K562 (cell line): Measurements from ENCODE around the gene IFT27. TPM values are rescaled to one million over a fixed set of nuclear protein-coding genes. Genes with fewer than 3 reads are reported as not detected.

Source experiments
- ATAC-seq: fragments of 200-7000 bp; cut with Tn5 transposase; 3 replicates; pipeline ENCODE4 v1.9.1; 2020; ENCODE audit warnings: moderate library complexity
- BruUV-seq: library from RNA; stranded (reverse); fragments of 400-500 nt; replicated peaks from 2 replicates; lab custom pipeline; 2021; lab: Mats Ljungman, UMichigan
- CTCF ChIA-PET: fragments of 300-600 bp; formaldehyde crosslinking; extraction: SDS; loops from one replicate; lab custom pipeline; 2021; ENCODE audit warnings: low intra/inter-chr PET ratio; lab: Yijun Ruan, JAX
- POLR2A ChIA-PET: fragments of 300-600, 350-650 bp; sonication (Branson Sonifier 250); formaldehyde crosslinking; extraction: SDS; loops from one replicate; lab custom pipeline; 2021; ENCODE audit warnings: antibody characterized with exemption, inconsistent platforms; lab: Yijun Ruan, JAX
- DNase-seq, 4 experiments: peaks; one replicate each; pipeline versions ENCODE4 v3.0.0 to v3.0.0-alpha.2; 2011 to 2018; ENCODE audit warnings: low spot score in 3 of 4, mixed read lengths in 3 of 4; ENCODE audit errors: extremely low read depth in 1 of 4
- FAIRE-seq: peaks from 2 replicates; lab custom pipeline; 2011; peaks lifted over from hg19 to GRCh38; lab: Jason Lieb, UNC
- H2AFZ ChIP-seq: 2 replicates; pipeline ENCODE4 v1.6.0; 2011; ENCODE audit warnings: low read depth, low read length, control low read depth, inconsistent platforms
- H3K27ac ChIP-seq: fragments of 200-600 bp; 3 replicates; pipeline ENCODE4 v1.8.0; 2011; ENCODE audit warnings: low read depth, mild to moderate bottlenecking, control low read depth, inconsistent platforms, low read length, moderate library complexity, mixed read lengths; ENCODE audit errors: extremely low read depth
- H3K27me3 ChIP-seq, 2 experiments: fragments of 300-600 bp in 1 of 2; 2 replicates in 1 of 2; 3 replicates in 1 of 2; pipeline versions ENCODE4 v1.6.0 to v1.8.0; 2011; ENCODE audit warnings: inconsistent platforms in 2 of 2, low read length in 2 of 2, mild to moderate bottlenecking in 1 of 2, mixed read lengths in 1 of 2, moderate library complexity in 1 of 2; ENCODE audit not compliant: control insufficient read depth in 2 of 2, insufficient read depth in 2 of 2
- H3K36me3 ChIP-seq: fragments of 300-600 bp; 3 replicates; pipeline ENCODE4 v1.8.0; 2011; ENCODE audit warnings: mild to moderate bottlenecking, low read length, inconsistent platforms; ENCODE audit not compliant: control insufficient read depth, insufficient read depth
- H3K4me1 ChIP-seq, 2 experiments: fragments of 200-600 bp in 1 of 2; replicated peaks in 1 of 2; 2 replicates in 1 of 2; 3 replicates in 1 of 2; pipeline versions ENCODE4 v1.5.1 to v1.8.0; 2011; ENCODE audit warnings: inconsistent platforms in 2 of 2, low read length in 2 of 2, mild to moderate bottlenecking in 1 of 2, mixed read lengths in 1 of 2, moderate library complexity in 1 of 2; ENCODE audit not compliant: control insufficient read depth in 2 of 2, insufficient read depth in 2 of 2
- H3K4me2 ChIP-seq: 2 replicates; pipeline ENCODE4 v1.6.1; 2011; ENCODE audit warnings: low read length, control low read depth, inconsistent platforms, mixed read lengths; ENCODE audit not compliant: insufficient read depth
- H3K4me3 ChIP-seq: fragments of 200-600 bp; sonication (generic), shearing (Covaris generic); 2 replicates; pipeline ENCODE4 v1.5.1; 2016; ENCODE audit warnings: control low read depth, inconsistent platforms
- H3K79me2 ChIP-seq: fragments of 200-600 bp; 3 replicates; pipeline ENCODE4 v1.8.0; 2011; ENCODE audit warnings: low read length, inconsistent platforms; ENCODE audit not compliant: control insufficient read depth, insufficient read depth
- H3K9ac ChIP-seq, 2 experiments: 2 replicates each; pipeline versions ENCODE4 v1.6.0 to v1.6.1; 2011; ENCODE audit warnings: low read depth in 2 of 2, low read length in 2 of 2, control low read depth in 1 of 2, inconsistent platforms in 1 of 2, mild to moderate bottlenecking in 1 of 2, mixed read lengths in 1 of 2; ENCODE audit not compliant: insufficient read depth in 1 of 2
- H3K9me1 ChIP-seq: one replicate; pipeline ENCODE4 v1.6.0; 2011; ENCODE audit warnings: inconsistent platforms, mild to moderate bottlenecking, low read length, moderate library complexity; ENCODE audit not compliant: control insufficient read depth, insufficient read depth
- H3K9me3 ChIP-seq: replicated peaks from 2 replicates; pipeline ENCODE4 v1.5.1; 2011; ENCODE audit warnings: low read depth, low read length, inconsistent platforms; ENCODE audit not compliant: control insufficient read depth, insufficient read depth
- H4K20me1 ChIP-seq: replicated peaks from 2 replicates; pipeline ENCODE4 v1.6.1; 2011; ENCODE audit warnings: low read length, inconsistent platforms, mixed read lengths; ENCODE audit not compliant: control insufficient read depth, insufficient read depth
- ATF3 ChIP-seq, 2 experiments: fragments of 450-650 bp in 1 of 2; sonication (generic) in 1 of 2; formaldehyde crosslinking in 1 of 2; IDR thresholded peaks in 1 of 2; conservative IDR thresholded peaks in 1 of 2; 2 replicates each; pipeline versions ENCODE4 v1.6.1 to v1.8.1; 2016 to 2023; ENCODE audit warnings: mild to moderate bottlenecking in 2 of 2, moderate library complexity in 2 of 2, inconsistent platforms in 1 of 2, missing genetic modification reagents in 1 of 2
- GTF2F1 ChIP-seq: IDR thresholded peaks from 2 replicates; pipeline ENCODE4 v1.6.1; 2011; ENCODE audit warnings: low read depth, low read length, improper control_type of control experiment
- YY1 ChIP-seq, 3 experiments: IDR thresholded peaks; 2 replicates each; pipeline ENCODE4 v1.6.1; 2011; ENCODE audit warnings: low read length in 2 of 3, mild to moderate bottlenecking in 2 of 3, moderate library complexity in 2 of 3, borderline replicate concordance in 1 of 3, control low read depth in 1 of 3, low read depth in 1 of 3; ENCODE audit not compliant: insufficient read depth in 3 of 3, insufficient replicate concordance in 2 of 3, control insufficient read depth in 1 of 3, insufficient read length in 1 of 3; ENCODE audit errors: extremely low read depth in 1 of 3
- ZNF707 ChIP-seq: fragments of 250-450 bp; sonication (Bioruptor Pico); conservative IDR thresholded peaks from 2 replicates; pipeline ENCODE4 v1.8.0; 2022; ENCODE audit warnings: inconsistent platforms, mild to moderate bottlenecking, moderate library complexity
- WGBS: fragments of 100-300 bp; shearing (Covaris generic); methylation state at CpG from one replicate; pipeline ENCODE4 v1.1.6; 2016; ENCODE audit warnings: low coverage, mixed read lengths; ENCODE audit not compliant: insufficient coverage; ENCODE audit errors: missing lambda C conversion rate; 5-methylcytosine and 5-hydroxymethylcytosine counted together
- in situ Hi-C: fragments of 300-500 bp; cut with MboI; formaldehyde crosslinking; loops from 4 replicates; pipeline ENCODE4 v1.15.0; 2018; ENCODE audit warnings: inconsistent platforms, mixed read lengths
- intact Hi-C: fragments of 100-400 bp; cut with micrococcal nuclease; formaldehyde crosslinking; loops from 2 replicates; pipeline ENCODE4 v1.14.2; 2022
- polyA plus RNA-seq, 8 experiments: library from polyadenylated mRNA; depleted of rRNA in 4 of 8; stranded (reverse) in 5 of 8; unstranded in 3 of 8; fragments of >200 nt; fragmentation: Nextera tagmentation in 2 of 8; fragmentation: Illumina TruSeq in 1 of 8; extraction: Ambion mirVana in 2 of 8; extraction: Trizol in 1 of 8; gene quantifications; 2 replicates each; pipeline versions ENCODE4 v1.2.1 to v1.2.3, GENCODE V29; 2011 to 2014; ENCODE audit warnings: inconsistent platforms in 1 of 8, missing spikeins in 1 of 8
- total RNA-seq, 7 experiments: library from RNA; depleted of rRNA in 6 of 7; stranded (reverse); fragments of >200 nt in 6 of 7; fragmentation: Illumina TruSeq in 2 of 7; extraction: Trizol in 2 of 7; gene quantifications; 2 replicates each; pipeline versions ENCODE4 v1.2.1 to v1.2.3, GENCODE V29; 2011 to 2021; ENCODE audit warnings: low replicate concordance in 1 of 7

The IFT27 gene
- total and polyA plus RNA-seq, 9 of the 15 experiments (the other 6 are each of a cell fraction or from before 2014, with no cell fraction given), result 0.01 to 1.4 (median 0.14) TPM; not detected in 1

DNA sequence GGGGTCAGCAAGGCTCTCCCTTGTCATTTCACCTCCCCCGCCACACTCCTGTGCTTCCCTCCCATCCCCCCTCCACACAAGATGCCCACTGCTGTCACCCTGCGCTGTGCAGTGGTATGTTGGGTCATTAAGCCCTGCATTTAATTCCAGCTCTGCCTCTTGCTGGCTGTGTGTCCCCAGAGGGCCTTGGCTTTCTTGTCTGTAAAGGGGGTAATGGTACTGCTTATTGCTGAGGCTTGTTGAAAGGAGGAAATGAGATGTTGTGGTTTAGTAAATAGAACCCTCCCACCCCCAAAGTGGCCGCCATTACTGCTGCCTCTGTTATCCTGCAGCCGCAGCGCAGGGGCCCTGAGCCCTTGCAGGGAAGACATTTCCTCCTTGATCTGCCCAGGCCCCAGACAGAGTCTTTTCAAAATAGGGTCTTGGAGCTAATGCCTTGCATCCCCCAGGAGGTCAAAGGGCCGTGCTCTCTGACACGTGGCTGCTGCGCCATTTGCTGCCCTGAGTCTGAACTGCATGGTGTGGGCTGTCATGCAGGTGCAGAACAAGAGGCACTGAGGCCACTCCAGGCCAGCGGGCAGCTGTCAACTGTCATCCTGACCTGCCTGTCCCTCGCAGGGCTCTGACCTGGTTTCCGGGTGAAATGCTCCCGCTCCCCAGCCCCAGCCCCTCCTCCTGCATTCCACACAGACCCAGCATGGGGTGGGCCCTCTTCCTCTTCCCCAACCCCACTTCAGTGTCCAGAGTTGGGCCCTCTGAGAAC lies 22.2 kb upstream of the IFT27 start:
- POLR2A ChIA-PET, result no interaction called here
- DNase-seq (no peak), FAIRE-seq (no peak)
- Histone ChIP-seq H4K20me1 (no peaks in the 10 kb centered on the region), H3K4me1 (no peaks in the 10 kb centered on the region), H3K4me2 (no peak overlapping the region), H3K9me3 (no peaks in the 10 kb centered on the region), H3K27ac (no peak overlapping the region)
- CTCF ChIA-PET, result no interaction called here
- intact Hi-C loops, result no loop called here
- TF ChIP-seq ATF3 (IDR thresholded peaks at IDR 0.05) (no peak), ATF3 (CRISPR knock-in tag; conservative IDR thresholded peaks at IDR 0.05) (no peak), YY1 (IDR thresholded peaks at IDR 0.05; ENCODE audit: borderline replicate concordance in 1 of 3, control insufficient read depth in 1 of 3, extremely low read depth in 1 of 3, insufficient read depth in 3 of 3, insufficient read length in 1 of 3, insufficient replicate concordance in 2 of 3, low read depth in 1 of 3, low read length in 2 of 3) (peak in 2 of 3 experiments; percentile 49 to 55), GTF2F1 (no peak), ZNF707 (CRISPR knock-in tag) (no peak)
- TF ChIP-seq, all 486 proteins: peak for 1
- WGBS, result 10% methylated on average over 8 of the region's 12 CpGs
- ATAC-seq, result no peak
- H3K4me3 ChIP-seq, result no peak overlapping the region
- peaks cover 0 to 13% of the 10 kb centered on the region in 2 experiments; a peak in 3 of 5 replicates for H3K27me3 ChIP-seq
- in situ Hi-C loops, result no loop called here
- no peaks in the 10 kb centered on the region for H3K79me2 ChIP-seq
- no peaks in the 10 kb centered on the region for H3K36me3 ChIP-seq
- no peak overlapping the region; a peak in 1 of 4 replicates for H3K9ac ChIP-seq
- H3K9me1 ChIP-seq, result no peaks in the 10 kb centered on the region
- no TSS peak for BruUV-seq
- H2AFZ ChIP-seq, result no peak overlapping the region
